Islet precursor cell (in vitro differentiated cells): ENCODE results near the gene CCDC107.
"Not testable (repeated sequence)": the region's sequence is repeated elsewhere in the genome, so short reads cannot be mapped to it uniquely, and the experiment has no call there.

ENCODE experiments used
- DNase-seq: peaks from one replicate; pipeline ENCODE4 v3.0.0-alpha.2; 2018

The CCDC107 gene, protein sequence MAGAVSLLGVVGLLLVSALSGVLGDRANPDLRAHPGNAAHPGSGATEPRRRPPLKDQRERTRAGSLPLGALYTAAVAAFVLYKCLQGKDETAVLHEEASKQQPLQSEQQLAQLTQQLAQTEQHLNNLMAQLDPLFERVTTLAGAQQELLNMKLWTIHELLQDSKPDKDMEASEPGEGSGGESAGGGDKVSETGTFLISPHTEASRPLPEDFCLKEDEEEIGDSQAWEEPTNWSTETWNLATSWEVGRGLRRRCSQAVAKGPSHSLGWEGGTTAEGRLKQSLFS

DNA sequence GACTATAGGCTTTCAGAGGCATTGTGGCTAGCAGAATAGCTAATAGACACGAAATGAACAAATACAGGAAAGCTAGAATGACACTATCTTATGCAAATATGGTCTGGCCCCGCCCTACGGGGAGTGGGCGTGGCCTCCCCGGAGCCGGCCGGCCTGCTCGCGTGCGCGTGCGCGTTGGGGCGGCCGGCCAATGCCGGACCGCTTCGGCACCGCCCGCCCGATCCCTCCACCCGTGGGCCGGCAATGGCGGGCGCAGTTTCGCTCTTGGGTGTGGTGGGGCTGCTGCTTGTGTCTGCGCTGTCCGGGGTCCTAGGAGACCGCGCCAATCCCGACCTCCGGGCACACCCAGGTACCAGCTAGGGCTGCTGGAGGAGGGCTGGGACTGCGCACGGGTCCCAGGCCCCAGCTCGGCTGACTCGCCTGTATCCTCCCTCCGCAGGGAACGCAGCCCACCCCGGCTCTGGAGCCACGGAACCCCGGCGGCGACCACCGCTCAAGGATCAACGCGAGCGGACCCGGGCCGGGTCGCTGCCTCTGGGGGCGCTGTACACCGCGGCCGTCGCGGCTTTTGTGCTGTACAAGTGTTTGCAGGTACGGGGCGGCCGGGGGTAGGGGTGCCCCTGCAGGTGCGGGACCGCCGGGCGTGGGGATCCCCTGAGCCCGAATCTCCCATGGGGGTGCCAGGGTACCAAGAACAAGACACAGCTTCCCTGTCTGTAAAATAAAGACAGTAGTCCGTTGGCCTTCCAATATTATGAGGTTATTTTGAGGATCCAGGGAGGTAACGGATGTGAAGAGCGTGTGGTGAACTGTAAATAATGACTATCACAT lies at the start of gene CCDC107:
Gene CCDC107 (plus strand): TSS at position 156 of the 831 bp plus-strand sequence. CDS start 88 bp downstream, at position 244.
- DNase-seq: peak; percentile 94

DNA sequence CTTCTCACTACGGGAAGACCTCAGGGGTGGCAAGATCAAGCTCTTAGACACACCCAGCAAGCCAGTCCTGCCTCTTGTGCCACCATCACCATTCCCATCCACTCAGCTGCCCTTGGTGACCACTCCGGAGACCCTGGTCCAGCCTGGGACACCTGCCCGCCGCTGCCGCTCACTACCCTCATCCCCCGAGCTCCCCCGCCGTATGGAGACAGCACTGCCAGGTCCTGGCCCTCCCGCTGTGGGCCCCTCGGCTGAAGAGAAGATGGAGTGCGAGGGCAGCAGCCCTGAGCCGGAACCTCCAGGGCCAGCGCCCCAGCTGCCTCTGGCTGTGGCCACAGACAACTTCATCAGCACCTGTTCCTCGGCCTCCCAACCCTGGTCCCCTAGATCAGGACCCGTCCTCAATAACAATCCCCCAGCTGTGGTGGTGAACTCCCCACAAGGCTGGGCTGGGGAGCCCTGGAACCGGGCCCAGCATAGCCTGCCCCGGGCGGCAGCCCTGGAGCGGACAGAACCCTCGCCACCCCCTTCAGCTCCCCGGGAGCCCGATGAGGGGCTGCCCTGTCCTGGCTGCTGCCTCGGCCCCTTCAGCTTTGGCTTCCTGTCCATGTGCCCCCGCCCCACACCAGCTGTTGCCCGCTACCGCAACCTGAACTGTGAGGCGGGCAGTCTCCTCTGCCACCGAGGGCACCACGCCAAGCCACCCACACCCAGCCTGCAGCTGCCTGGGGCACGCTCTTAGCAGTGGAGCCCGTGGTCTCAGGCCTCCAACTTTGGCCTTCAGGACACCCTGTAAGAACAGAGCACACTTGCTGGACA lies 48.9 kb upstream of the CCDC107 start:
- no peak for DNase-seq

DNA sequence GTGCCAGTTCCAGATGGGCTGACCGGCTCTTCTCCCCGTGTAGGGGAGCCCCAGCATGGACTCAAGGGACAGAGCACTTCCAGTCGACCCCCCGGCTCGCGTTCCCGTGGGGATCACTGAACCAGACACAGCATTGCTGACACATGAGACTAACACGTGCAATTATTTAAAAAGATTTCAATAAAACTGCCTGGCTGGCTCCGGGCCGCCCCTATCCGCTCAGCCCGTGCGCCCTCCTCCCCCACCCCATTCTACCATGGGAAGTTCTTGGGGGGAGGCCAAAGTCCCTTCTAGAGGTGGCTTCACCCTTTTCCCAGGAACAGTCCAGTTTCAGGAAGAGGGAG lies 48.3 kb upstream of the CCDC107 start:
- no peak for DNase-seq

DNA sequence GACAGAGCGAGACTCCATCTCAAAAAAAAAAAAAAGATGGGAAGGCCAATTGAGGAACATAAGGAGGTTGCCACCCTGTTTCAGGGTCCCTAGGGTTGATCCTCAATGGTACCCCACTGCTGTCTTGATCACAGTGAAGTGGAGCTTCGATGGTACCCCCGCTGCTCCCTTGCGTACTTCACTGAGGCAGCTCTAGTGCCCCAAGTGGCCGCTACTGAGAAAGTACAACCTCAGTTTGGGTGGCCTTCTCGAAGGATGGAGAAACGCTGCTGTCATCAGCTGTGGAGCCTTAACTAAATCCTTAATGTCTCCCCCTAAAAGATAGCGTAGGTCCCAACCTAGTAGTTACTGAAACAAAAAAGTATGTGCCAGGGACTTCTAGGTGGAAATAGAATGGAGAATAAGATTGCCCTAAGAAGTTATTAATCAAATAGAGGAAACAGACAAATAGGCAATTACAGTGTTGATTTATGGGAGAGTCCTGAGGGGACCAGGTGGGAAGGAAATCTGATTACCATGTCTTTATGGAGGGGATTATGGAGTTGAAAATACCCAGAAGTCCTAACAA lies 46.8 kb upstream of the CCDC107 start:
- peak; percentile 69 for DNase-seq

DNA sequence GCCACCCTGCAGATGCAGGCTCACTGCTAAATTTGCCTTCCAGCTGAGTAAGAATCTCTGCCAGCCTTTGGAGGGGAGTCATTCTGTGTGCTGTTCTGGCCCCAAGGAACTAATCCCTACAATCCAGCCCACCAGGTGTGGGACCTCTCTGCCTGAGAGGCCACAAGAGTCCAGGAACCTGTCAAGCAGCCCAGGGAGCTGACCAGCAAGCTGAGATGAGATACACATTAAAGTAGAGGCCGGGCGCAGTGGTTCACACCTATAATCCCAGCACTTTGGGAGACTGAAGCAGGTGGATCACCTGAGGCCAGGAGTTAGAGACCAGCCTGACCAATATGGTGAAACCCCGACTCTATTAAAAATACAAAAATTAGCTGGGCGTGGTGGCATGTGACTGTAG lies 46.0 kb upstream of the CCDC107 start:
- not testable (repeated sequence) for DNase-seq

DNA sequence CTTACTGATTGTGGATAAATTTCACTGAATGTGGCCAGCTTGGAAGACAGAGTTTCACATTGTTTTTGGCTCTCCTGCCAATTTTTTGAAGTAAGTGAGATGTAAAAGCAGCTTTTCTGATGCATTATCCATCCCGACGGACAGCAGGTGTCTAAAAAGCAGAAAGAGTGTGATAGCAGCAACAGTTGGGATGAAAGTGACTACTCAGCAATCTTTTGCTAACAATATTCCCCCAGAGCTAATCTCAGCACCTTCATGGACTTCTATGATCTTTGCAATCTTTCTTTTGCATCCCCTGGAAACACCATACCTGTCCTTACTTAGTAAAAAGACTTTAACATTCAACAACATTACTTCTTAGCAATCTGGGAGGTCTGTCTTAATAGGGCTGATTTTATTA lies 45.2 kb upstream of the CCDC107 start:
- no peak for DNase-seq

DNA sequence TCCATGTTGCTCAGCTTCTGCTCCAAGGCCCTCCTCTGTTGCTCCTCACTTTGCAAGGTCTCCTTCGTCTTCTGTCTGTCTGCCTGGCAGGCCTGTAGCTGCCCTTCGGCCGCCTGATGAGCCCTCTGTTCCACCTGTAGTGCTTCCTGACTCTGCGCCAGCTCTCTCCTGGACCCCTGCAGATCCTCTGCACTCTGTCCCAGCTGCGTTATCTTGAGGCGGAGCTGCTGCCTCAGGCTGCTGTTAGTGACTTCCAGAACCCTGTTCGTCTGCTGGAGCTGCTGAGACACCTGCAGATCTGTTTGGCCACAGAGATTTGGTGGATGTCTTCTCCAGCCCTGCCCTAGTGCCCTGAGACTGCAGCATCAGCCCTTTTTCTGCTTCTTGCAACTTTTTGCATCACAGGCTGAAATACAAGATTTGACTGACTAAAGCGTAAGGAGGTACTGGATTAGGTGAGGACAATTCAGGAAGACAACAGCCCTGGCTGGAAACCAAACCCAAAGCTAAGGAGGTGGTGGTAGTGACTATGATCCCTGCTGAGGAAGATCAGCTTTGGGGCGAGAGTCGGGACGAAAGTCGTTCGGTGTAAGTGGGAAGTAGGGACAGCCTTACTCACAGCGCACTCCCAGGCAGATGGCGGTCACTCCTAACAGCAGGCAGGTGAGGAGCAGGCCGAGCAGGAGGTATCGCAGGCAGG lies 42.0 kb upstream of the CCDC107 start:
- no peak for DNase-seq

DNA sequence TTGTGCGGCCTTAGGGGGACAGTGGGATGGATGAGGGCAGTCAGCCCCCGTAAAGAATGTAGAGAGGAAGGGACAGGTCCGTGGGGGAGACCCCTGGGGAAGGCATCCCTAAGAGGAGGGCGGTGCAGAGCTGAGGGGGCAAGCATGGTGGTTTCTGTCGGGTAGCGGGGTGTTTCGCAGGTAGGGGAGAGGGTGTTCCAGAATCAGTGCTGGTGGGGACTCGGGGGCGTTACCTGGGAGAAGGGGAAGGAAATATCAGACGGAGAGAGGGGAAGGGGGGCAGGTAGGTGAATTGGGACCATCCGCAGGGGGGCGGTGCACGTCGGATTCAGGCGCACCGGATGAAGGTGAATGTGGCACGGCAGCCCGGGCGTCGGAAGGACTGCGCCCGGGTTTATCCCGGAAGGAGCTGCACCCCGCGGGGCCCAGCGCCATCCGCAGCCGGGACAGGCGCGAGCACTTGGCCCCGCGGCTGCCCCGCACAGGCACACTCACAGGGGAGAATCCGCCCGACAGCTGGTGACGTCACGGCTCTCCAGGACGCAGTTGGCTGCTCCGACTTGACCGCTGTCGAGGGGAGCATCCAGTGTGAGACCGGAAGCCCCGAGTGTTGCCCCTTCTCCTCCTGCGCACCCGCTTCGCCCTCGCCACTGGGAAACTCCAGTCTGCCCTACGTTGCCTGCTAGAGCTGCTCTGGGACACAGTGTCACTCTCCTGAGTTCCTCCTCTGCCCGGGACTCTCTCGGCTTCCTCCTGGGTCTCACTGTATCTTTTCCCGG lies 41.2 kb upstream of the CCDC107 start:
- DNase-seq: peak; percentile 79

DNA sequence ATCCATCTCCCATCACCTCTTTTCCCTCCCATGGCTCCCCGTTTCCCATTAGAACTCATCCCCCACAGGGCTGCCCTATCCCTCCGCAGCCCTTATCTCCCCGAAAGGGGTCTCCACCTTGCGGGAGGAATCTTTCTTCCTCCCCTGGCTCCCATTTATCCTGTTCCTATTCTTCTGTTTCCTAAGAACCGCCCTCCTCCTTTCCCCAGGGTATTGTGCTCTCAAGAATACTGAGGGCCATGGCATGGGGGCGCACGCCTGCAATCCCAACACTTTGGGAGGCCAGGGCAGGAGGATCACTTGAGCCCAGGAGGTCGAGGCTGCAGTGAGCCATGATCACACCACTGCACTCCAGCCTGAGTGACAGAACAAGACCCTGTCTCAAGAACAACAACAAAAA lies 40.5 kb upstream of the CCDC107 start:
- no peak for DNase-seq

DNA sequence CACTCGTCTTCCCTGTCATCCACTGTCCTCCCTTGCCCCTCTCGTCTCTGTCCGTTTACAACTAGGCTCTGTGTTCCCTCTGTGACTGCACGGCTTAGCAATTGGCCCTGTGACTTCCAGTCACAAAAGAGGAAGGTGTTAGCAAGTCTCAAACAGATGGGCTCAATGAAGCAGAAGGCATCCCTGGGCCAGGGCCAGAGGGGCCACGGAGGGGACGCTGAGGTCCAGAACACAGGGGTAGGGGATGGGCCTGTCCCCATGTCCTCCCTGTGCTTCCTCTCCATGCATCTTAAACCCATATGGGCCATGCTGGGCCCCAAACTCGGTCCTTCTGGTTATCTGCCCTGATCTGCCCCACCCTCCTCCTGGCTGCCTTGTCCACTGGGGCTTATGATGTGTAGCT lies 39.8 kb upstream of the CCDC107 start, which contains the start of gene CD72:
Gene CD72 (minus strand): TSS at position 89 of the 403 bp plus-strand sequence. CDS start 110 bp downstream, outside the sequence.
- no peak for DNase-seq

DNA sequence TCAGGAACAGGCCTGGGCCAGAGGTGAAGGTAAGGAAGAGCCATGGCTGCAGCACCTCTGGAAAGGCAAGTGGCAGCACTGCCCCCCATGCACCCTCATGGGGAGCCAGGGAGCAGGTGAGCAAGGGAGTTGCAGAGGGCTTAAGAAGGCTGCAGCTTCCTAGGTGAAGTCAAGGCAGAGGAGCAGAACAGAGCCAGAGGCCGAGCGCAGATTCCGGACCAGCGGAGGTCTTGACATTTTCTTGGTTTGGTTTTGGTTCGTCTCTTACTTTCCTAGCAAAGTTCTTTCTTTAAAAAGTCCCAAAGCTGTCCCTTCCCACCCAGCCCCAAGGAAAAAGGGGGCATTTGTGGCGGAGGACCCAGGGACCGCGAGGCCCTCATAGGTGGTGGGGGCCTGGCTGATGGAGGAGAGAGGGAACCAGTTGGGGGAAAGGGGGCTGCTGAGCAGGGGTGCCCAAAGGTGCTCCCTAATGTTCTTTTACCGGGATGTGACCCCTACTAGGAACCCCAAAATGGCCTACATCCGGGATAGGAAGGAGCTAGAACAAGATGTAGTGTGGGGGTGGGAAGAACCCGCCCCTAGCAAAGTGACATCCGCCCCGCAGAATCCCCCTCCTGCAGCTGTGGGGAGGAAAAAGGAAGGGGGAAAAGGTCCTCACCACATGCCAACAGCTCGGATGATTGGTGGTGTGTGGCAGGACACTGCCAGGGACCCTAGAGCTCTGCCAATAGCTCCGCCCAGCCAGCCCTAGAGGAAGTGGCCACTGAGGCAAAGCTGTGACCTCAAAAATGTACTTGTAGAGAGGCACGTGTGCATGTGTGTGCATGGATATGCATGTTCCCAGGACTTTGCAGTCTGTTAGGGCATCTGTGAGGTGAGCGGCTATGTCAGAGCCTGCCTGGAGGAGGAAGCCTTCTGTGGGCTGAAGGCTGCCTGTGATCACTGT lies 39.0 kb upstream of the CCDC107 start:
- DNase-seq: no peak

DNA sequence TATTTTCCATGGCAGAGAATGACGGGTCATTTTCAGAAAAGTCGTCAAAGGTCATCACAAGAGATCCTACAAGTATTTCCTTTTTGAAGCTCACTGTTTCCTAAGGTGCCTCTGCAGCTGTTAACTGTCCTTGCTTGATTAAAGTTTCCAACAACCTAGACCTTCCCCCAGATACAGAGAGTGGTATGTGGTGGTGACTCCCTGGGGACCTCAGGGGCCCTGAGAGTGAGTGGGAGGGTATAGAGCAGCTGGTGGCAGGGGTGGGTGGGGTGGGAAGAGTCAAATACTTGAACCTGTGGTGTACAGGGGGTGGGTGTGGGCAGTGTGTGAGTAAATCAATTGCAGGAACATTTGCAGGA lies 38.3 kb upstream of the CCDC107 start:
- no peak for DNase-seq

DNA sequence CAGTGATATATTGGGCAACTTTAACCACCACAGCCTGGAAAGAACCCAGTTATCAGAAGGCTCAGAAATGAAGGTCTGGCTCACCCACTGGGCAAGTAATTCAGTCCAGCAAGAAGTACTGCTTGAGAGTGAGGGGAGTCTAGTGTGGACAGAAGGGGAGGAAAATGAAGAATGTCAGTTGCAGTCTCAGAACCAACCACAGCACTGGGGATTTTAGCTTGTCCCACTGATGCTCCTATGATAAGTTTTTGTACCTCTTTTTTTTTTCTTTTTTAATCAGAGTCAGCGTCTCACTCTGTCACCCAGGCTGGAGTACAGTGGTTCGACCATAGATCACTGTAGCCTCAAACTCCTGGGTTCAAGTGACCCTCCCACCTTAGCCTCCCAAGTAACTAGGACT lies 30.5 kb upstream of the CCDC107 start:
- no peak for DNase-seq

DNA sequence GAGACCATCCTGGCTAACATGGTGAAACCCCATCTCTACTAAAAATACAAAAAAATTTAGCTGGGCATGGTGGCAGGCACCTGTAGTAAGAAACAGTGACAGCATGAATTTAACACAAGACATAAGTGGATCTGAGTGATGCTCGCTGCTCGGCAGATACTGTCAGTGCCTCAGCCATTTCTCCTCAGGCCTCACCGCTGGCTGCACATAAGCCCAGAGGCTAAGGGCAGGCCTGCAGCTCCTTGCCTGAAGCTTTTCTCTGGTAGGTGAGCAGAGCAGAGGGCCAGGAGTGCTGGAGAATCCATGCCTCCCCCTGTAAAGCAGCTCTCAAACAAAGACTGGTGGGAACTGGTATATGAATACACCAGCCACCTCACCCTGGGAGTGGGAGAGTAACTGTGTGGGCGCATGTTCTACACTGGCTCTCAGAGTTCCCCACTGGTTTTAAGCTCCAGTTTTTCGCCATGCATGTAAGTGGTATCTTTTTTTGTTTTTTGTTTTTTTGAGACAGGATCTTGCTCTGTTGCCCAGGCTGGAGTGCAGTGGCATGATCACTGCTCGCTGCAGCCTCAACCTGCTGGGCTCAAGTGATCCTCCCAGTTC lies 29.6 kb upstream of the CCDC107 start:
- DNase-seq: no peak

DNA sequence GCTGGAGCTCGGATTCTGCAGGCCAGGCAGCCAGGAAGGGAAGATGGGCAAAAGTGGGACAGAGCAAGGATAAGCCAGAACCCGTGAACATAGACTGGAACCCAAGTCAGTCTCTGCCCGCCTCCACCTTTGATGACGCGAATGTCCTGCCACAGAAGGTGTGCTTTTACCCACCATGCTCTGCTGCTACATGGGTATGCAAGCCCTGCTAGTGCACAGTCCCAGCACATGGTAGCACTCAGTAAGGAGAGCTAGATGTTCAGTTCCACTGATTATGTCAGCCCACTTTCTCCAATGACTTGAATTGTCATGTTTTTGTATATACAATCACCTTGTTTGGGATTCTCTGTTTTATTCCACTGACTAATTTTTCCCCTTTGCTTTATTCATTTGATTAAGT lies 28.5 kb upstream of the CCDC107 start:
- DNase-seq: no peak

DNA sequence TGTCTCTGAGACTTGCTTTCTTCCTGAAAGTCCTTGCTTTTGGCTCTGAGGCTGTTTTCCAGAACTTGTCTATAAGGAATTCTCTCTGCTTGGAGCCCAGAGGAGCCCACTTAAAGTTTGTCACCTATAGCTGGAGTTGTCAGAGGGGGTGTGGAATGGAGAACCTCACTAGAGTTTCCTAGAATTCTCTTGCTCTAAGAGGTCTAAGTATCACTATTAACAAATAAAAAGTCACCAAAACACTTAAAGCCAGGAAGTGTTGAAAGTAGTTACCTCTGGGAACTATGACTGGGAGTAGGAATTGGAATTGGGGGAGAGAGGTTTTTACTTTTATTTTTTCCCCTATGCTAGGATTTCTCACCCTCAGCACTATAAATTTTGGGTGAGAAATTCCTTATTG lies 22.4 kb upstream of the CCDC107 start:
- no peak for DNase-seq

DNA sequence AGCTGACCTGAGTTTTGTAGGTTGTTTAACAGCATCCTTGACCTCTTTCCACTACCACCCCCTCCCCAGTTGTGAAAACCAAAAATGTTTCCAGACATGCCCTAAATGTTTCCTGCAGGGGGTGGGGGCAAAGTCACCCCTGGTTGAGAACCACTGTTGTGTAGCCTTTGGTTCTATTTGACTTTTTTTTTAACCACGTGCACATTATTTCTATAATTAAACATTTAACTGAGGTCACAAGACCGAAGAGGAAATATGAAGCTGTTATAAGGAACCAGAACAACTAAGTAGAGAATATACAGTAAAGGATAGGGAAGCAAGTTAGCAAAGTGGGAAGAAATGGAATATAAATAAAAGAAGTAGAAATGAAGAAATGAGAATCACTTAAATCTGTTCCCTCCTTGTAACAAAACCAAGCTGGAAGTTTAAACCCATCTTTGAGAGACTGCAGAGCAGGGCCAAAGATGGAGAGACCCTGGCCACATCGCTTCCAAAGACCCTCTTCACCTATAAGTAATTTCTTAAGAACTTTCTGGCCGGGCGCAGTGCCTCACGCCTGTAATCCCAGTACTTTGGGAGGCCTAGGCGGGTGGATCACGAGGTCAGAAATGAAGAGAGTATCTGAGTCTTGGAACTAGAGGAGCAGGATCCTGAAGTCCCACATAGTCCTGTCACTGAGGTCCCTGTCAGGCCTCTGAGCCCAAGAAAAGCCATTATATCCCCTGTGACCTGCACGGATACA lies 21.8 kb upstream of the CCDC107 start:
- DNase-seq: no peak

DNA sequence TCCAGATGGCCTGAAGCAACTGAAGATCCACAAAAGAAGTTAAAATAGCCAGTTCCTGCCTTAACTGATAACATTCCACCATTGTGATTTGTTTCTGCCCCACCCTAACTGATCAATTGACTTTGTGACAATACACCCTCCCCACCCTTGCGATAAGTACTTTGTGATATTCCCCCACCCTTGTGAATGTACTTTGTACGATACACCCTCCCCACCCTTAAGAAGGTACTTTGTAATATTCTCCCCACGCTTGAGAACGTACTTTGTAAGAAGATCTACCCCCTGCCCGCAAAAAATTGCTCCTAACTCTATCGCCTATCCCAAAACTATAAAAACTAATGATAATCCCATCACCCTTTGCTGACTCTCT lies 21.2 kb upstream of the CCDC107 start:
- not testable (repeated sequence) for DNase-seq

DNA sequence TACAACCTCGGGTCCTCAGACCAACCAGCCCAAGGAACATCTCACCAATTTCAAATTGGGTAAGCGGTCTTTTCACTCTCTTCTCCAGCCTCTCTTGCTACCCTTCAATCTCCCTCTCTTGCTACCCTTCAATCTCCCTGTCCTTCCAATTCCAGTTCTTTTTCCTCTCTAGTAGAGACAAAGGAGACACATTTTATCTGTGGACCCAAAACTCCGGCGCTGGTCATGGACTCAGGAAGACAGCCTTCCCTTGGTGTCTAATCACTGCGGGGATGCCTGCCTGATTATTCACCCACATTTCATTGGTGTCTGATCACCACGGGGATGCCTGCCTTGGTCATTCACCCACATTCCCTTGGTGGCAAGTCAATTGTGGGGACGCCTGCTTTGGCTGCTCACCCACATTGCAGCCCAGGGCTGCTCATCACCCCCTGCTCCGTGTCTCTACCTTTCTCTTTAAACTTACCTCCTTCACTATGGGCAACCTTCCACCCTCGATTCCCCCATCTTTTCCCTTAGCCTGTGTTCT lies 20.6 kb upstream of the CCDC107 start:
- not testable (repeated sequence) for DNase-seq
